Tibial nerve (tissue), 4 donors: ENCODE results near the gene NME8.
"Not testable (repeated sequence)": the region's sequence is repeated elsewhere in the genome, so short reads cannot be mapped to it uniquely, and the experiment has no call there.

Source experiments
- CTCF ChIP-seq, 5 experiments: fragments of 200-600 bp in 3 of 5; fragments of 450-650 bp in 2 of 5; sonication (generic) in 3 of 5; IDR thresholded peaks; one replicate each; pipeline ENCODE4 v1.5.1; 2016 to 2019; ENCODE audit warnings: antibody characterized with exemption in 5 of 5, mild to moderate bottlenecking in 3 of 5, moderate library complexity in 2 of 5
- EP300 ChIP-seq, 2 donors: sonication (generic); formaldehyde crosslinking; IDR thresholded peaks; one replicate each; pipeline ENCODE4 v1.6.1; 2017; ENCODE audit warnings: antibody characterized with exemption in 2 of 2, mild to moderate bottlenecking in 1 of 2
- POLR2A ChIP-seq, 2 donors: fragments of 450-650 bp; IDR thresholded peaks; one replicate each; pipeline ENCODE4 v1.6.1; 2017; ENCODE audit warnings: antibody characterized with exemption in 2 of 2, mild to moderate bottlenecking in 2 of 2, moderate library complexity in 2 of 2

- TF ChIP-seq CTCF, POLR2A, EP300 (IDR thresholded peaks at IDR 0.05): not testable (repeated sequence)
Measured at GRCh38 chr7:37812161-37812580, 36.2 kb upstream of the NME8 start.
